OCI-LY1 (cell line): ENCODE data around the gene FBXW11.

Experiments used
- CTCF ChIP-seq: fragments of 200-600 bp; sonication (generic), shearing (Covaris generic); IDR thresholded peaks from 2 replicates; pipeline ENCODE4 v1.5.1; 2017; ENCODE audit warnings: mild to moderate bottlenecking, antibody characterized with exemption, low read length, moderate library complexity, mixed read lengths
- EZH2 ChIP-seq: fragments of 200-600 bp; sonication (generic), shearing (Covaris generic); IDR thresholded peaks from 2 replicates; pipeline ENCODE4 v1.8.0; 2017; ENCODE audit warnings: borderline replicate concordance, mixed run types, mild to moderate bottlenecking, antibody characterized with exemption, low read length, moderate library complexity, mixed read lengths

GRCh38 chr5:171926311-171926710 is 80.1 kb downstream of the FBXW11 start:
- no peak for TF ChIP-seq CTCF
- TF ChIP-seq EZH2, result no peak
